ENCODE results near the gene FGD4.

DNA sequence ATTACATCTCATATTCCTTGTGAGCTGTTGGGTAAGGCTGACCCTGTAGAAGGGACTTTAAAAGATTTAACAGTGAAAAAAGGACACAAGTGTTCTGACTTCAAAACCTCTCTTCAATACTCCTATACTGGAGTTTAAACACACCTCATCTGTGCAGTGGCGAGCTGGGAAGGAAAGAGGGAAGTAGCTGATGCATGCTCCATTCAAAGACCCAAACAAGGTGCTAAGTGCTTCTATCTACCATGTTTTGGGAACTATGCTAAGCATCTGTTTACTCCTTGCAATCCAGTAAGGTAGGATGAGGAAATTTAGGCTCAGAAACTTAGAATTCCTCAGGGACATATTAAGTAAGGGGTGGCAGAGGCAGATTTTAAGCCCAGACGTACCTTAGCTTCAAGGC, 263.3 kb downstream of the FGD4 start:
- no peak for TF ChIP-seq EZH2phosphoT487 (IDR thresholded peaks at IDR 0.05; ENCODE audit: borderline replicate concordance)
- no peak for TF ChIP-seq CTCF (conservative IDR thresholded peaks at IDR 0.05; ENCODE audit: low read length)
